NCI-H2196 (cell line): Measurements from ENCODE around the gene OR51A4.
"Not testable (repeated sequence)": the region's sequence is repeated elsewhere in the genome, so short reads cannot be mapped to it uniquely, and the experiment has no call there.

Experiments used
- DNase-seq: peaks from one replicate; lab custom pipeline; 2025; ENCODE audit not compliant: unreplicated experiment; lab: John Stamatoyannopoulos, UW

Gene OR51A4, protein sequence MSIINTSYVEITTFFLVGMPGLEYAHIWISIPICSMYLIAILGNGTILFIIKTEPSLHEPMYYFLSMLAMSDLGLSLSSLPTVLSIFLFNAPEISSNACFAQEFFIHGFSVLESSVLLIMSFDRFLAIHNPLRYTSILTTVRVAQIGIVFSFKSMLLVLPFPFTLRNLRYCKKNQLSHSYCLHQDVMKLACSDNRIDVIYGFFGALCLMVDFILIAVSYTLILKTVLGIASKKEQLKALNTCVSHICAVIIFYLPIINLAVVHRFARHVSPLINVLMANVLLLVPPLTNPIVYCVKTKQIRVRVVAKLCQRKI

DNA sequence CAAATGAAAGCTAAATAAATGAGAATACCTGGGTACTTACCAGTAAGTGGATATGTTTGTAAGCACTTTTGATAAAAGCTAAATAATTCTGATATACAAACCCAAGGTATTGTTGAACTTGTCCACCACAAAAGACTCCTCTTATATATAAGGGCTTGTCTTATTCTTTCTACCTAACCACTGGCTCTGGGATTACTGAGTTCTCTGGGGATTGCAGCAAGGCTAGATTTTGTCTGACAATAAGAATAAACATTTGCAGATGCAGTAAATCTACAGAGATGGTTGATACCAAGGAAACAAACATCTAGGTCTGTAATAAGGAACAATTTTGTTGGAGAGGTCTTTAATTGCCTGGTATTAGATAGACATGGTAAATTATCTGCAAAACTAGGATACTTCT is at the start of gene OR51A4:
Gene OR51A4 (minus strand): TSS at position 101 of the 400 bp plus-strand sequence. CDS start 505 bp downstream, outside the sequence.
- no peak for DNase-seq

DNA sequence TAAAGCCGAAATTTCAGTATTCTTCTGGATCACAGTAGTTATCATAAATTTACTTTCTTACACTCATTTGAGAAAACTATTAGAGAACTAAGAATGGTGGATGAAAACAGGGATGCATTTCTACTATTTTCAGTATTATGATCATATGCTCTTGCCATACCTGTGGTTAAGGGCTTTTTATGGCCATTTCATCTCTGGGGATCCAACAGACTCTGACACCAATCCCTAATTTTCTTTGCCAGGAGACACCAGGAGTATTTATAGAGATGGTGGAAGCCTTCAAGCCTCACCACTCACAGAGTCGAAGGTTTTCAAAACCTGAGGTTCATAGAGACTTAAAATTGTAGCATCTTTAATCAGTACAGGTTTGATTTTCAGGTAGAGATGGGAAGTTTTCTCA is 47.1 kb upstream of the OR51A4 start, which contains the start of gene OR51L1:
Gene OR51L1 (plus strand): TSS at position 301 of the 400 bp plus-strand sequence. CDS start 4,132 bp downstream, outside the sequence.
- no peak for DNase-seq

DNA sequence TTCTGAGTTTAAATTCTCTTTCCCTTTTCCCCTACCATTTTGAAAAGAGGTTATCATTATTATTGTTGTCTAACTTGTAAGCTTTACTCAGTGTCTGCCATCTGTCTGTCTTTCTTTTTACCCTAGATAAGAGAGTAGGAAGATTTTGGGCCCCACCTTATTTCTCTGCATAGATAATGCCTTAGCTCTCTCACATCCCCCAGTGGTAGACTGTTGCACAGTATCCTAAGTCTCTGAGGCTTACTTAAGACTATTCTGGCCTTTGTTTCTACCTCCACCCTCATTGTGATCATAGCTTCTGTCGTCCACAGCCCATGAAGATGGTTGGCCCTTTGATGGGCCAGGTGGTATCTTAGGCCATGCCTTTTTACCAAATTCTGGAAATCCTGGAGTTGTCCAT is 43.7 kb upstream of the OR51A4 start:
- DNase-seq = no peak

DNA sequence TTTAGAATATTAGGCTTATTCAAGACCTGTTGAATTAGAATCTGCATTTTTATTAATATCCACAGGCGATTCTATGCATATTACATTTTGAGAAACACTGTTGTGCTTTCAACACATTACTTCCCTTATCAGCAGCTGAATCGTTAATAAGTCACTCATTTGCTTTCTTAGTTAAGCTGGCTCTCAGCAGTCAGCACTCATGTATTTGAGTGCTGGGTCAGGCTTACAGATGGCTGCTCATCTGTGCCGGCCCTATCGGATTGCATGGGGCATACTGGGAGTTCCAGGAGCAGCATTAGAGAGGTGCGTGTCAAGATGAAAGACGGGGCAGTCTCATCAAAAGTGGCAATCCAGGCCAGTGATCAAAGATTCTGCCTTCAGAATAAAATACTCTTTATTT is 36.4 kb upstream of the OR51A4 start:
- no peak for DNase-seq

DNA sequence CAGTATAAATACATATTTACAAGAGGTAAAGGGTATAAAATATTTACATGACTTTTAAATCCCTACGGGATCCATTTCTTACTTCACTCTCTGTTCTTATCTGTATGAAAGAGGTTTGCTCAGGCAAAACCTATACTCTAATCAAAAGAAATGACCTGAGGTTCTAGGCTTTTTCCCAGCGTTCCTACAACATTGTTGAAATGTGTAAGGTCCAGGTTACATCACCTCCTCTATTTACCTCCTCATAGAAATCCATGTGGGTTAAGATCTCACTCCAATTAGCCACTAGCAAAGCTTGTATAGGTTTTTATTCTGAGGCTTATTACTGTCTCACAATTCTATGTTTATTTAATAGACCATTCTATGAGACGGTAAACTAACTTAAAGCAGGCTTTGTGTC is 35.3 kb upstream of the OR51A4 start:
- no peak for DNase-seq

DNA sequence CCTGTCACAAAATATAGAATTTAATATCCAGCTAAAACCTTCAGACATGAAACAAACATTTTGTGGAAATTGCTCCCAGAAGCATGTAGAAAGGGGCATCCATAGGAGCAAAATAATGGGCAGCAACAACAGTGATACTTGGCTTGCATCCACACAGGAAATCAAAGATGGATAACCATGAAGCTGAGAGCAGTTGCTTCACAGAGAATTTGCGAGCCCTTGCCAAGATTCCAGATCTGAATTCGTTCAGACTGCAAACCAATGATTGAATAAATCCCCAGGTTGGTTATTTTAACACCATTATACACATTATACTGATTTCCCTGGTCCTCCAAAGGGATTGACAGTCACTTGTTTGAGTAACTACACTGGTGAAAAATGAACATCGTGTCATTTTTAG is 31.6 kb upstream of the OR51A4 start:
- DNase-seq = no peak

DNA sequence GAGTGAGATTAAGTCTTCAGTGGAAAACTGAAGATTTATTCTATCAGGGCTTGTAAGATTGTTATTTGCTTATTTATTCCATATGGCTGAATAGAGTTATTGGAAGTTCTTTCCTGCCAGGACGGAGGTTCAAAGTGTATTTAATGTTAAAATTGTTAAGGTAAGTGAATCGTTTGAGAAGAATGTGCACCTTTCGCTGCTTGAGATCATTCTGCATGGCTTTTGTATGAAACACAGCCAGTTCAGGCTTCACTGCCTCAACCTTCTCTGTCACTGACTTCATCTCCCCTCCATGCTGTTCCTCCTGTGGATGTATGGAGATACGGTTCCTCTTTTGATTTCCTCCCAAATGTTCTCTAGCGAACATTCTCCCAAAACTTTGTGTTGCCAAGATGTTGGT is 28.0 kb upstream of the OR51A4 start:
- DNase-seq = no peak

DNA sequence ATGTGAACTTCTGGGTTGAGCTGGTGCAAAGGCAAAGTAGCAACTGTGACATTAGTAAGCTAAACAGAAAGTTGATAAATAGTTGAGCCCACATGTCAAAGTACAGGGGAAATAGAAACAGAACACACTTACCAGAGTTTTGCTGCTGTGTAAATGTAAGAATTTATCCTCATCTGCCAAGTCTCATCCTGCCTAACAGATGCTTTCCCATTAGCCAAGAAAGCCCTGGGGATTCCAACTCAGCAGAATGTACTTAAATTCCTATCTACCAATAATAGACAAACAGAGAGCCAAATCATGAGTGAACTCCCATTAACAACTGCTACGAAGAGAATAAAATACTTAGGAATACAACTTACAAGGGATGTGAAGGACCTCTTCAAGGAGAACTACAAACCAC is 15.4 kb upstream of the OR51A4 start:
- DNase-seq = no peak

DNA sequence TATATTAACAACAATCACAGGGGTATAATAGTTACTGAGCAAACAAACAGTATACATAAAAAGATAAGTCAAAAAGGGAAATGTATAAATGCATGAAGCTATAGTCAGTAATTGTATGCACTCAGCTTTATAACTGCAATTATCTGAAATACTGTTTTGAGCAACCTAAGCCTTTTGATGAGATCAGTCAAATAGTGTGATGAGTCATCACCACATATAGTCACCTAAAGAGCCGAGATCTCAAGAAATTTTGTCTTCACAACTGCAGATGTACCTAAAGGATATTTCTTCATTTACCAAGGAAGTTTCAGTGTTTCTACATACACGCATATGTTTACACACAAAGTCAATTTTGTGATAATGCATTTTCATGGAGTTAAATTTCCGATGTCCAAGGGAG is 13.5 kb upstream of the OR51A4 start:
- no peak for DNase-seq

DNA sequence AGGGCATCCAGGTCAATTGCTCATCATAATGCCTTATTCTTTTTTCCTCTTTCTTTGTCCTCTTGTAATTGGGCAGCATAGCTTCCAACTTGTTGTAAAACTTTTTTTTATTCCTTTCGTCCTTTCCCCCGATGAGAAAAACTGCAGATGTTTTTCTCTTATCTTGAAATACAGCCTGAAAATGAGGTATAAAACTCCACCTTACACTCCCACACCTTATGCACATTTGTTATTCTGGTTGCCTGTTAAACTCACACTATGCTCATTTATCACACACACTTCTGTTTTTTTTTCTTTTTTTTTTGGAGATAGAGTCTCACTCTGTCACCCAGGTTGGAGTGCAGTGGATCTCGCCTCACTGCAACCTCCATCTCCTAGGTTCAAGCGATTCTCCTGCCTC is 10.0 kb upstream of the OR51A4 start:
- DNase-seq = no peak

DNA sequence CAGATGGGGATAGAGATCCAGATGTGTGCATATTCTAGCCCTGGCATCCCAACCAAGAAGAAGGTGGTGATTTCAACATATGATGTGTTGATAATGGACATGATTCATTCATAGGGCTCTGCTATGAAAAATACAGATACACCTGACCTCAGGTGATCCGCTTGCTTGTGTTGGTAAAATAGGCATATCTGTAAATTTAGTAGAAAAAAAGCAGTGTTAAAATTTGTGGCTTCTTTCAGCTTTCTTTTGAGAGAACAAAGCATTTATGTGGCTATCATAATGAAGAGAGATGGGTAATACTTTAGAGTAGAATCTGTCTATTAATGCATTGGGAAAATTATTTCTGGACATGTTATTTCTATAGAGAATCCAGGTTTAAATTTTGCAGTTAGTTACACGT is 8.2 kb upstream of the OR51A4 start, which contains the start of gene OR51A2:
Gene OR51A2 (minus strand): TSS at position 101 of the 400 bp plus-strand sequence. CDS start 0 bp downstream, at position 101.
- not testable (repeated sequence) for DNase-seq

DNA sequence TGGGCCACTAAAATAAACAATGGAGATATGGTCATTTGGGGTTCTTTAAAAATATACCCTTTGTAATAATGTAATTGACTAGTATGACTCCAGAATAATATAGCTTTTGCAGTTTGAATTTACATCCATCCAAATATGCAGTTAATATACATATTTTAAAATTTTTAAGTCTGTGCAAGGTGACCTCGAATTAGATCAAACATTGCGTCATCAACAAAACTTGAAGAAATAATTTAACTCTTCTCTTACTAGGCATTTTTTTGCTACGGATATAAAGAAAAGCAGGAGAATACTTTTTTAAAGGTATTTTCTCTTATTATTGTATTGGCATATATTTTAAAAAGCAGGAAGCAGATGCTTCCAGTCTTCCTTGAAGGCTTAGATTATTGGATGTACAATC is 10.7 kb downstream of the OR51A4 start:
- no peak for DNase-seq

DNA sequence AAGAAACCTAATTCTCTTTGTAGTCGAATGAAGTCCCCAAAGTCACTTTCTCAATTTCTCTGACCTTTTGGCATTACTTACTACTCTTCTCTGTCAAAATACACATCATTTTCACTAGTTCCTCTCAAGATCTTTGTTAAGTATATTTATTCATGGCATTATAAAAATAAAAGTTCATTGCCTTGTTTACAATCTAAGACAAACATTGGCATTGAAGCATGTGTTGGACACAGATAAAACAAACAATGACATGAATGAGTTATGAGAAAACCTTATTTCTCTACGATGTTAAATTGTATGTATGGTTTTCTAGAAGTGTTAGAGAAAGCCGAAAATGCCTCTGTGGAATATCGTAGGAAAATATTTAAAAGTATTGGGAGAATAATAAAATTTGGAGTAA is 14.7 kb downstream of the OR51A4 start:
- no peak for DNase-seq

DNA sequence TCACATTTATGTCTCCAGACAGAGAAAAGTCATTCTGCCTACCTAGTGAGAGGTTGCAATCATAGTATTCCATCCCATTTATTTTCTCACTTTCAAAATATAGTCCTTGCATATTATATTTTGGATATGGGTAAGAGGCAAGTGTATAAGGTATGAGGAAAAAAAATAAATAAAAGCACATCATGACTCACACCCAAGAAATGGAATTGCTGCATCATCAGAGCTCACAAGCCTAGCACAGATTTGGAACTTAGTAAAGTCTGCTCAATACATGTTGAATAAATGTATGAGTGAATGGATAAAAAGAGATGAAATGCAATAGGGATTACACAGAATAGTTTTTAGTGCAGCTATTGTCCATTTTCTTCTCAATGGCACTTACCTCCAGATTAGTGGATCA is 20.8 kb downstream of the OR51A4 start:
- DNase-seq = no peak

DNA sequence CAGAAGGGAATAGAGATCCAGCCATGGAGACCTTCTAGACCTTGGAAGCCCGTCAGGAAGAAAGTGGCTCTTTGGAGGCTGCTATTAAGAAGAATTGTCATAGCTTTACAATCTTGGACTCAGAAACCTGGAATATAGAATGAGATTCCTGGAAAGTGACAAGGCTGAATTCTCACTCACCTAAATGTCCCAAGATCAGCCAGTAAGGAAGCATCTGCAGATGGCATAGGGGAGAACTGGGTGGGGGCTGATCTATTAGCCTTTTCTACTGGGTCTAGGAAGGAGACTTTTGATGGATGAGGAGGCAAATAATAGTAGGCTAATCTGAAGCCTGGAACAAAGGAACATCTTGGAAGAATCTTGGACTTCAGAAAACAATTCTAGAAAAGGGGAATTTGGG is 23.2 kb downstream of the OR51A4 start, which contains the start of gene OR51G1:
Gene OR51G1 (minus strand): TSS at position 101 of the 400 bp plus-strand sequence. CDS start 0 bp downstream, at position 101.
- DNase-seq = no peak

DNA sequence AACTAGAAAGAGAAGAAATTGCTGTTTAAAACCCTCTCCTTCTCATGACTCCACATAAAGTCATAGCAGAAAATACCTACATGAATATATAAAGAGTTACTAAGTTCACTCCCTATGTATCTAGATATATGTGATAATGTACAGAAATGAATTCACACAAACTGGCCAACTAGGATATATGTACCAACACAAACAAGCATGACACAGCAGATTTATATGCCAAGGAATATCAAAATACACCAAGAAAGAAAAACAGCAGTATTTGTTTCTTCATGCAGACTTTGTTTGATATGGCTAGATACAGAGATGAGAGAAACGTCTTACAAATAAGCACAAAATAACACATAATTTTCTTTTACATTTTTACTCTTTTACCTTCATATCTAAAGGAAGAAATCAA is 25.1 kb downstream of the OR51A4 start:
- DNase-seq = no peak

DNA sequence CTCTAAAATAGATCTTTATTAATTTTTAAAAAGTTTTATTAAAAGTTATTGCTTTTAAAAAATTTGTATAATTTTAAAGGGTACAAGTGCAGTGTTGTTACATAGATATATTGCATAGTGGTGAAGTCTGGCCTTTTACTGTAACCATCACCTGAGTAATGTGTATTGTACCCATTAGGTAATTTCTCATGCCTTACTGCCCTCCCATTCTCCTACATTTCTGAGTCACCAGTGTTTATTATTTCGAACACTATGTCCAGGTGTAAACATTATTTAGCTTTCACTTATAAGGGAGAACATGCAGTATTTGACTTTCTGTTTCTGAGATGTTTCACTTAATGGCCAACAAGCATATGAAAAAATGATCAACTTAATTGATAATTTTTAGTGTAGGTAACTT is 25.6 kb downstream of the OR51A4 start:
- no peak for DNase-seq

DNA sequence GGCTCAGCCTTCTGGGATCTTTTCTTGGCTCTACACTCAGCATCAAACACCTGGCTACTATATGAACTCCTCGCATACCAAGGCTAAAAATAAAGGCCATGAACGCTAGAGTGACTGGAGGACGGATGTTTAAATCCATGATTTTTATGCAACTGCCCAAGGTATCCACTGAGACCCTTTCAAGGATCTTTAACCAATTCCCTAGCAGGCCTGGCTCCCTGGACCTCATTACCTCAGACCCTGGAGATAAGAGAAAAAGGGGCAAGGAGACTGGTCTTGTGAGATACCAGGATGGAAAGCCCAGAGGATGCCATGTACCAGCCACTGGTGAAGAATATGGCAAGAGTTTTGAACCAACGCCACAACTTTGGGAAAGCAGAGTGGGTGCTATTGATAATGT is 28.2 kb downstream of the OR51A4 start, which contains the start of gene OR51G2:
Gene OR51G2 (minus strand): TSS at position 101 of the 400 bp plus-strand sequence. CDS start 3,687 bp downstream, outside the sequence.
- DNase-seq = no peak

DNA sequence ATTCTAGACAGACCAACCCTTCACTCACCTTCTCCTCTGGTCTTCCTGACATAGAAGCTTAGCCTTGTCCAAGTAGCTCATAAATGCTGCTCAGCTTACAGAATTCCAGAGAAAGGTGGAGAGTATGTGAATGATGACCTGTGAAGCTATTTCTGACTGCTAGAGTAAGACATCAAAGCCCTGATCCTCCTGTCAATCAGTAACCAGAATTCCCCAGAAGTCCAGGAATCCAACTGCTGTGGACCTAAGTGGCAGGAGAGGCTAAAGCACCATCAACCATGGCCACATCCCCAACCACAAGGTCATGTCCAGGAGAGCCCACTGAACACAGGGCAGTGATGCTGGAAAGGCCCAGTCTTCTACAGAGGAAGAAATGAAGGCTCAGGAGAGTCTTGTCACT is 30.8 kb downstream of the OR51A4 start:
- DNase-seq = no peak

DNA sequence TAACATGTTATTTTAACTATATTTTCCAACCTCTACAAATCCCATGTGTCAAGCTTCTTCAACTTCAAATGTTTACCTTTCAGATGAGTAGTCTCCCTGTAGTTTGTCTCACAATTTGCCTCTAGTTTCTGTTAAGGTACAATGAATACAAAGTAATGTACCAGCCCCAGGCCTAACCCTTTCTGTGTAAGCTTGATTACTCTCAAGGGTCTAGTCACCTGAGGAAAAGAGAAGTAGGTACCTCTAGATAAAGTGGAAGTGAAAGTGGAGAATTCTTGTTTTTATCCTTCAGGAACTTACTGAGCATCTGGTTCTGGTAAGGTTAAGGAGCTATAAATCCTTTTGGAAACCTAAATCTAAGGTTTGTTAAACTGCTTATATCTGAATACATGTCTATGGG is 43.9 kb downstream of the OR51A4 start, which contains the start of gene OR51A7:
Gene OR51A7 (plus strand): TSS at position 300 of the 400 bp plus-strand sequence. CDS start 3,587 bp downstream, outside the sequence.
- DNase-seq = no peak
